Bronchial epithelial cell (primary cell): ENCODE results near the gene OBP2A. TPM values are rescaled to one million over a fixed set of nuclear protein-coding genes. Genes with fewer than 3 reads are reported as not detected.

Experiments used
- DNase-seq: peaks from one replicate; pipeline ENCODE4 v3.0.0-alpha.2; 2010; ENCODE audit warnings: low read depth
- FAIRE-seq: peaks from 2 replicates; lab custom pipeline; 2011; peaks lifted over from hg19 to GRCh38; lab: Jason Lieb, UNC
- H3K27me3 ChIP-seq: 2 replicates; pipeline ENCODE4 v1.5.1; 2011; ENCODE audit warnings: low read length; ENCODE audit not compliant: control insufficient read depth, insufficient read depth
- H3K36me3 ChIP-seq: 2 replicates; pipeline ENCODE4 v1.5.1; 2011; ENCODE audit warnings: low read length; ENCODE audit not compliant: control insufficient read depth, insufficient read depth
- H3K4me3 ChIP-seq: 2 replicates; pipeline ENCODE4 v1.5.1; 2011; ENCODE audit warnings: mild to moderate bottlenecking, low read depth, low read length, control low read depth
- total RNA-seq: library from RNA; depleted of rRNA; stranded (reverse); fragments of >200 nt; gene quantifications from 2 replicates; pipeline ENCODE4 v1.2.1, GENCODE V29; 2014
- TF ChIP-seq, protein P1 (sequence below): IDR thresholded peaks from 2 replicates; pipeline ENCODE4 v1.5.1; 2011; ENCODE audit warnings: mild to moderate bottlenecking, moderate library complexity, low read length, control low read depth, inconsistent platforms; ENCODE audit not compliant: insufficient read depth, severe bottlenecking

OBP2A gene
- total RNA-seq, 1 donor from 2014 or later: not detected

DNA sequence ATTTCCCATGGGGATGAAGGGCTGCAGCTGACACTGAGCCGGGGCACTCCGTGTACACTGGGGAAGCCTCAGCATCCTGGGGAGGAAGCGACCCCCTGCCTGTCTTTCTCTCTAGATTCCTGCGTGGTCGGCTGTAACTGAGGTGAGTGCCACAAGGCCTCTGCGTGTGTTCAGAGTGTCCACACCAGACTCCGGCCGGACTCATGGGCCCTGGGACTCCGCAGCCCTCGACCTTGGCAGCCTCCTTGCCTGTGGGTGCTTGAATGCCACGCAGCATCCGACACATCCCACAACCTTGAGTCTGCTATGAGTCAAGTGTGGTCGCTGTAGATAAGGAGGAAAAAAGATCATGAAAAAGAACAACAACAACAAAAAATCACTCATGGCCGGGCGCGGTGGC is 39.0 kb downstream of the OBP2A start:
- Histone ChIP-seq H3K27me3 (no peaks in the 10 kb centered on the region), H3K4me3 (no peak overlapping the region), H3K36me3 (no peaks in the 10 kb centered on the region)
- DNase-seq: no peak
- FAIRE-seq: no peak
- TF ChIP-seq, protein P1, sequence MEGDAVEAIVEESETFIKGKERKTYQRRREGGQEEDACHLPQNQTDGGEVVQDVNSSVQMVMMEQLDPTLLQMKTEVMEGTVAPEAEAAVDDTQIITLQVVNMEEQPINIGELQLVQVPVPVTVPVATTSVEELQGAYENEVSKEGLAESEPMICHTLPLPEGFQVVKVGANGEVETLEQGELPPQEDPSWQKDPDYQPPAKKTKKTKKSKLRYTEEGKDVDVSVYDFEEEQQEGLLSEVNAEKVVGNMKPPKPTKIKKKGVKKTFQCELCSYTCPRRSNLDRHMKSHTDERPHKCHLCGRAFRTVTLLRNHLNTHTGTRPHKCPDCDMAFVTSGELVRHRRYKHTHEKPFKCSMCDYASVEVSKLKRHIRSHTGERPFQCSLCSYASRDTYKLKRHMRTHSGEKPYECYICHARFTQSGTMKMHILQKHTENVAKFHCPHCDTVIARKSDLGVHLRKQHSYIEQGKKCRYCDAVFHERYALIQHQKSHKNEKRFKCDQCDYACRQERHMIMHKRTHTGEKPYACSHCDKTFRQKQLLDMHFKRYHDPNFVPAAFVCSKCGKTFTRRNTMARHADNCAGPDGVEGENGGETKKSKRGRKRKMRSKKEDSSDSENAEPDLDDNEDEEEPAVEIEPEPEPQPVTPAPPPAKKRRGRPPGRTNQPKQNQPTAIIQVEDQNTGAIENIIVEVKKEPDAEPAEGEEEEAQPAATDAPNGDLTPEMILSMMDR: no peak

DNA sequence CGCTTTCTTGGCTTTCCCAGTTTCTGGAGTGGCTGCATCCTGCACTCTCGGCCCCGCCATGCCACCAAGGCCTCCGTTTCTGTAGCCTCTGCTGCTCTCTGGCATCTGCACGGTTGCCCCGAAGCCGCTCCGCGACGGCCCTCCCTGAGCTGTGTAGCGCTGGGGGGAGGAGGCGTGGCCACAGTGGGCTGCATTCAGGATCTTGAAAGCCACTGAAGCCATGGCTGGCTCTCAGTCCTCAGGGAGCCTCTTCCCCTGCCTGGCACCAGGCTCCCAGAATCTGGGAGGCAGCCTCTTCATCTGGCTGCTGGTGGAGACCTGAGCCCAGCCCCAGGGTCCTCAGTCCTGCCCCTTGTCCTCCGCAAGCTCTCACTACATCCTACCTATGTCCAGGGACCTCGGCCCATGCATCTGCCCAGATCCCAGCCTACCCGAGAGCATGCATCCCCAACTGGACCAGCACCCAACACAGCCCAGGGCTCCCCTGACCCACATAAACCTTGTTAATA is 40.7 kb downstream of the OBP2A start:
- H3K27me3 ChIP-seq: no peaks in the 10 kb centered on the region
- FAIRE-seq (no peak), DNase-seq (no peak)
- H3K4me3 ChIP-seq: no peak overlapping the region
- no peaks in the 10 kb centered on the region for H3K36me3 ChIP-seq
- TF ChIP-seq, protein P1: no peak

DNA sequence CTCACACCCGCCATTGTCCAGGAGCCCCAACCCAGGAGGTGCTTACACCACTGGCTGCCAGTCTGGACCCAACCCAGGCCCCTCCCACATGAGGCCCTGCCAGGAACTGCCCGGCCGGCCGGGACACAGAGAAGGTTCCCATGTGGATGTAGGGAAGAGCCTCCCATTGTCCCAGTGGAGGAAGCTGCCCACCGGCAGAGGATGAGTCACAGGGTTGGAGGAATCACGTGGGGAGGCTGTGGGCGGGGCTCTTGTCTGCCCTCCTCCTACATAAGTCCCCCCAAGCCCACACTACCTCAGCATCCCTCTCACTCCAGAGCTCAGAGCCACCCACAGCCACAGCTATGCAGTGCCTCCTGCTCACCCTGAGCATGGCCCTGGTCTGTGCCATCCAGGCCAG is 41.7 kb downstream of the OBP2A start:
- TF ChIP-seq, protein P1: no peak
- Histone ChIP-seq H3K36me3 (no peaks in the 10 kb centered on the region), H3K4me3 (no peak overlapping the region), H3K27me3 (no peaks in the 10 kb centered on the region)
- FAIRE-seq (no peak), DNase-seq (no peak)

DNA sequence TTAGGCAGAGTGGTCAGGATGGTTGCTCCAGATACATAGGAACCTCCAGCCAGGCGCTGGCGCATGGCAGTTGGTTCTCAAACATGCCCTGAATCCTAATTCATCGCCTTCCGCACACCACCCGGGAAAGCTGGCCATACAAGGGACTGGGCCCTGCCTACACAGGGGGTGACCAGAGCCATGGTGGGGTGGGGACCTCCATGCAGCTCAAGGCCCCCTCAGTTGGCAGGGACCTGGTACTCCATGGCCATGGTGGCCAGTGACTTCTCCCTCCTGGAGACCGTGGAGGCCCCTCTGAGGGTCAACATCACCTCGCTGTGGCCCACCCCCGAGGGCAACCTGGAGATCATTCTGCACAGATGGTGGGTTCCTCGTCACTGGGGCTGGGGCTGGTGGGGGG is 42.4 kb downstream of the OBP2A start:
- DNase-seq (no peak), FAIRE-seq (no peak)
- no peaks in the 10 kb centered on the region for H3K27me3 ChIP-seq

DNA sequence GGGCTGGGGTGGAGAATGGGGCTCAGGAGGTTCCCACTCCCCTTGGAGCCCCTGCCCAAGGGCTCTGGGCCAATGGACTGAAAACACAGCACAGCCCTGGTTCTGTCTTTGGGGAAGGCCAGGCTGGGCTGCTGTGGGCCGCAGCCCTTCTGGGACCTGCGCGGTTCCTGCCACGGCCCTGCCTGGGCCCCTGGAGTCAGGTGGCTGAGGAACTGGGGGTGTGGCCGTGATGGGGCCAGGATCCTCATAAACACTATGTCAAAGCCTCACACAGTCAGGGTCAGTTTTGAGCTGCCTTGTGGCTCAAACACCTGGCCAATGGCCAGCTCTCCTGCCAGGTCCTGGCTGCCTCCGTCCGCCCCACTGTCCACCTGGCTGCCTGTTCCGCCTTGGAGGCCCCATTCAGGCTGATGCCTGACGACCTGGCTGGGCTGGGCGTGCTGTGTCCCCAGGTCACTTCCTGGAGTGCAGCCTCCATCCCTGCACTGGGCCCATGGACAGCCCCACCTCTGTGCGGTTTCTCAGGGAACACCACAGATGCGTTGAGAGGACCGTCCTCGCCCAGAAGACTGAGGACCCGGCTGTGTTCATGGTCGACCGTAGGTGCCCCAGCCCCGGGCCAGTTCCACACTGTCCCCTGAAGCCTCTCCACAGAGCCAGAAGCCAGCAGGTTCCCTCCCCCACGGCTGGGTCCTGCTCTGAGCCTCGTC is 43.1 kb downstream of the OBP2A start:
- H3K4me3 ChIP-seq: no peak overlapping the region
- TF ChIP-seq, protein P1: no peak
- DNase-seq: no peak

More for the DNA sequence above, 42.4 kb downstream of the OBP2A start:
- TF ChIP-seq, protein P1: no peak
- H3K36me3 ChIP-seq: no peaks in the 10 kb centered on the region
- H3K4me3 ChIP-seq: no peak overlapping the region

More for the DNA sequence above, 43.1 kb downstream of the OBP2A start:
- Histone ChIP-seq H3K36me3 (no peaks in the 10 kb centered on the region), H3K27me3 (no peaks in the 10 kb centered on the region)
- FAIRE-seq: peak; percentile 66
